Measurements from ENCODE around the gene DMRT2.

DNA sequence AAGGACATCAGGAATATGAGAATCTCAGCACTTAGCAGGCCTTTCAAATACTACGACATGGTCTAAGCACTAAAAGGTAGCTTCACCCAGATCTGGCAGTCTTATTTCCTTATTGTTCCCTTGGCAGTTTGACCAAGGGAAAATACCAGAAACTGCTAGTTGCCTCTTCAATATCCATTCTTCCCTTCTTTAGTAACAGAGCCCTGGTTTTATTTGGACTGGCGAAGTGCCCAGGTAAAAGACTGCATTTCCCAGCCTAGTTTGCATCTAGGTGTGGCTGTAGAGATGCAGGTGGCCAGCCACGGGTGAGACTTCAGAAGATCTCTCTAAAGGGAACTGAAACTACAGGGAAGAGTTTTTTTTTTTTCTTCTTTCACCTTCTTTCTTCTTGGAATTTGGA lies 21.6 kb downstream of the DMRT2 start:
- TF ChIP-seq, protein P1, sequence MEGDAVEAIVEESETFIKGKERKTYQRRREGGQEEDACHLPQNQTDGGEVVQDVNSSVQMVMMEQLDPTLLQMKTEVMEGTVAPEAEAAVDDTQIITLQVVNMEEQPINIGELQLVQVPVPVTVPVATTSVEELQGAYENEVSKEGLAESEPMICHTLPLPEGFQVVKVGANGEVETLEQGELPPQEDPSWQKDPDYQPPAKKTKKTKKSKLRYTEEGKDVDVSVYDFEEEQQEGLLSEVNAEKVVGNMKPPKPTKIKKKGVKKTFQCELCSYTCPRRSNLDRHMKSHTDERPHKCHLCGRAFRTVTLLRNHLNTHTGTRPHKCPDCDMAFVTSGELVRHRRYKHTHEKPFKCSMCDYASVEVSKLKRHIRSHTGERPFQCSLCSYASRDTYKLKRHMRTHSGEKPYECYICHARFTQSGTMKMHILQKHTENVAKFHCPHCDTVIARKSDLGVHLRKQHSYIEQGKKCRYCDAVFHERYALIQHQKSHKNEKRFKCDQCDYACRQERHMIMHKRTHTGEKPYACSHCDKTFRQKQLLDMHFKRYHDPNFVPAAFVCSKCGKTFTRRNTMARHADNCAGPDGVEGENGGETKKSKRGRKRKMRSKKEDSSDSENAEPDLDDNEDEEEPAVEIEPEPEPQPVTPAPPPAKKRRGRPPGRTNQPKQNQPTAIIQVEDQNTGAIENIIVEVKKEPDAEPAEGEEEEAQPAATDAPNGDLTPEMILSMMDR (conservative IDR thresholded peaks at IDR 0.05; ENCODE audit: low read length): no peak
- TF ChIP-seq EZH2phosphoT487 (IDR thresholded peaks at IDR 0.05; ENCODE audit: borderline replicate concordance): no peak
